Tibial artery (tissue), 4 donors: ENCODE results near the gene PDE9A.

Experiments
- DNase-seq, 2 donors: peaks; one replicate each; pipeline ENCODE4 v3.0.0-alpha.2; 2019
- H3K27ac ChIP-seq, 2 donors: fragments of 200-600 bp; sonication (generic) in 1 of 2; 1 replicate in 1 of 2; 2 replicates in 1 of 2; pipeline ENCODE4 v1.5.1; 2018 to 2019; ENCODE audit warnings: mild to moderate bottlenecking in 1 of 2
- H3K27me3 ChIP-seq, 2 donors: fragments of 200-600 bp; sonication (generic) in 1 of 2; one replicate each; pipeline versions ENCODE4 v1.5.1 to v1.6.0; 2016 to 2019
- H3K36me3 ChIP-seq, 3 donors: fragments of 200-600 bp; sonication (generic) in 2 of 3; one replicate each; pipeline ENCODE4 v1.5.1; 2016 to 2019; ENCODE audit warnings: mild to moderate bottlenecking in 2 of 3
- H3K4me1 ChIP-seq, 4 donors: fragments of 200-600 bp; sonication (generic) in 2 of 4; 1 replicate in 3 of 4; 2 replicates in 1 of 4; pipeline ENCODE4 v1.5.1; 2016 to 2019
- H3K4me3 ChIP-seq, 2 donors: fragments of 200-600 bp; sonication (generic) in 1 of 2; 1 replicate in 1 of 2; 2 replicates in 1 of 2; pipeline ENCODE4 v1.5.1; 2018 to 2019; ENCODE audit warnings: mild to moderate bottlenecking in 2 of 2
- H3K9me3 ChIP-seq, 3 donors: fragments of 200-600 bp; sonication (generic) in 1 of 3; one replicate each; pipeline ENCODE4 v1.5.1; 2016 to 2019
- intact Hi-C: fragments of 100-400 bp; cut with DNase I; formaldehyde crosslinking; loops from one replicate; pipeline ENCODE4 v1.15.0; 2023; ENCODE audit warnings: low total_unique reads
- TF ChIP-seq, protein P1 (sequence below), 2 experiments: fragments of 200-600 bp in 1 of 2; fragments of 450-650 bp in 1 of 2; IDR thresholded peaks; one replicate each; pipeline ENCODE4 v1.5.1; 2017 to 2019; ENCODE audit warnings: antibody characterized with exemption in 2 of 2, mild to moderate bottlenecking in 1 of 2, moderate library complexity in 1 of 2

The PDE9A gene

DNA sequence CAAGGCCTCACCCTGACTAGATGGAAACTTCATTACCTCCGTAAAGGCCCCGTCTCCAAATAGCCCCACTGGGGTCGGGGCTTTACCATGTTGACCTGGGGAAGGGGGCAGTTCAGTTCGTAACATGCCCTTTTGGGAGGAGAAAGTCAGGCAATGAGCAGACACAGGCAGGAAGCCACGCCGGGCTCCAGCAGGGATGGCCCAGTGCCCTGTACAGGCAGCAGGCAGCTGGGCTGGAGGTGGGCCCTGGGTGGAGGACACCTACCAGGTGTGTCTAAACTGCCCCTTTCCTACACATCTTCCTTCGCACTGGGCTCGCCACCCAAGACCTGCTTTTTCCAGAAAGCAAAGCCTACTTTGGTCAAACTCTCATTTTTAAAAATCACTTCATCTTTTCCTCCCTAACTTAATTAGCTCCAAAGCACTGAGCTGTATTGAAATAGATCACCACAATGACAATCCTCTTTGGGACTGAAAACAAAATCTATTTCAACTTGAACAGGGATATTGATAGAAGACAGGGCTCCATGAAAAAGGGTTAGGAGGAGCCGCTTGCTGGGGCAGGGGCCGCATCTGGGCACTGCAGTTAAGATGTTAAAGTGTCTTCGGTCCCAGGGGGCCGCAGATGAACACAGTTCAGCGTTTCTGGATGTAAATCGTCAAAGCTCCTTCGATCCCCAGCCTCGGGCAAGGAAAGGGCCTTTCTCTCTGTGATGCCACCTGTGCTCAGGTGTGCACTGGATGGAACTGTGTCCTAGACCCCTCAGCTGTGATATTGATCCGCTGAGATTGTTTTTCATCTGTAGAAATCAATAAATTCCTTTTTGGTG, 104.6 kb downstream of the PDE9A start:
- TF ChIP-seq, protein P1, sequence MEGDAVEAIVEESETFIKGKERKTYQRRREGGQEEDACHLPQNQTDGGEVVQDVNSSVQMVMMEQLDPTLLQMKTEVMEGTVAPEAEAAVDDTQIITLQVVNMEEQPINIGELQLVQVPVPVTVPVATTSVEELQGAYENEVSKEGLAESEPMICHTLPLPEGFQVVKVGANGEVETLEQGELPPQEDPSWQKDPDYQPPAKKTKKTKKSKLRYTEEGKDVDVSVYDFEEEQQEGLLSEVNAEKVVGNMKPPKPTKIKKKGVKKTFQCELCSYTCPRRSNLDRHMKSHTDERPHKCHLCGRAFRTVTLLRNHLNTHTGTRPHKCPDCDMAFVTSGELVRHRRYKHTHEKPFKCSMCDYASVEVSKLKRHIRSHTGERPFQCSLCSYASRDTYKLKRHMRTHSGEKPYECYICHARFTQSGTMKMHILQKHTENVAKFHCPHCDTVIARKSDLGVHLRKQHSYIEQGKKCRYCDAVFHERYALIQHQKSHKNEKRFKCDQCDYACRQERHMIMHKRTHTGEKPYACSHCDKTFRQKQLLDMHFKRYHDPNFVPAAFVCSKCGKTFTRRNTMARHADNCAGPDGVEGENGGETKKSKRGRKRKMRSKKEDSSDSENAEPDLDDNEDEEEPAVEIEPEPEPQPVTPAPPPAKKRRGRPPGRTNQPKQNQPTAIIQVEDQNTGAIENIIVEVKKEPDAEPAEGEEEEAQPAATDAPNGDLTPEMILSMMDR (IDR thresholded peaks at IDR 0.05), result no peak
- Histone ChIP-seq H3K27me3 (peaks cover 0 to 5% of the 10 kb centered on the region in 2 donors), H3K36me3 (peaks cover 0 to 16% (median 0%) of the 10 kb centered on the region in 3 donors), H3K9me3 (no peaks in the 10 kb centered on the region), H3K4me3 (no peak overlapping the region), H3K4me1 (no peaks in the 10 kb centered on the region), H3K27ac (no peak overlapping the region)
- intact Hi-C loops, result no loop called here
- no peak for DNase-seq

GRCh38 chr21:42758721-42759593, 105.5 kb downstream of the PDE9A start:
- TF ChIP-seq, protein P1 (IDR thresholded peaks at IDR 0.05), result no peak
- intact Hi-C loops, result no loop called here
- Histone ChIP-seq H3K27ac (no peak overlapping the region), H3K4me1 (no peaks in the 10 kb centered on the region), H3K9me3 (no peaks in the 10 kb centered on the region), H3K27me3 (peaks cover 0 to 5% of the 10 kb centered on the region in 2 donors), H3K36me3 (peaks cover 0 to 16% (median 0%) of the 10 kb centered on the region in 3 donors), H3K4me3 (no peak overlapping the region)
- no peak for DNase-seq

GRCh38 chr21:42759594-42759927, 106.1 kb downstream of the PDE9A start:
- DNase-seq, result no peak
- H3K4me3 ChIP-seq, result no peak overlapping the region
- peaks cover 0 to 16% (median 0%) of the 10 kb centered on the region in 3 donors for H3K36me3 ChIP-seq
- H3K27me3 ChIP-seq, result peaks cover 0 to 5% of the 10 kb centered on the region in 2 donors
- H3K9me3 ChIP-seq, result no peaks in the 10 kb centered on the region
- no peak overlapping the region for H3K27ac ChIP-seq
- H3K4me1 ChIP-seq, result no peaks in the 10 kb centered on the region
- intact Hi-C loops, result no loop called here
- TF ChIP-seq, protein P1 (IDR thresholded peaks at IDR 0.05), result no peak

DNA sequence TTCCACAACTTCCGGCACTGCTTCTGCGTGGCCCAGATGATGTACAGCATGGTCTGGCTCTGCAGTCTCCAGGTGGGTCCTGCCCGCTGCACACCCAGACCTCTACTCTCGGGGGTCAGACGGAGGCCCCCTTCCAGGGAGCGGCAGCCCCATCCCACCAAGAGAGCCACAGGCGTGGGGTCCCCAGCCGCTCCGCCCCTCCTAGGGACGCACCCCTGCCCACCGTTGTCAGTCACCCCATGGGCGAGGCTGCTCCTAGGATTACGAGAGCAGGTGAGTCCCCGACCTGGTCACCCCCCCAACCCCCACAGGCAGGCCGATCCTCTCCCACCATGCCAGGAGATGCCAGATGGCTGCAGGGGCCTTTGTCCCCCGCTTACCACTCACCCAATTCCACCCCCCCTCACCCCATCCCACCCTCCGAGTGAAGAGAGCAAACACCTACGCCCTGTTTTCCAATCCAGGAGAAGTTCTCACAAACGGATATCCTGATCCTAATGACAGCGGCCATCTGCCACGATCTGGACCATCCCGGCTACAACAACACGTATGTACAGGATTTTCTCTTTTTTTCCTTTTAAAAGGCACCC, 107.0 kb downstream of the PDE9A start:
- Histone ChIP-seq H3K4me1 (no peaks in the 10 kb centered on the region), H3K4me3 (no peak overlapping the region), H3K27me3 (peaks cover 0 to 5% of the 10 kb centered on the region in 2 donors), H3K36me3 (peaks cover 0 to 11% (median 0%) of the 10 kb centered on the region in 3 donors), H3K27ac (no peak overlapping the region), H3K9me3 (no peaks in the 10 kb centered on the region)
- TF ChIP-seq, protein P1 (IDR thresholded peaks at IDR 0.05), result no peak
- DNase-seq, result peak in 1 of 2 donors; percentile 47
- intact Hi-C loops, result no loop called here

DNA sequence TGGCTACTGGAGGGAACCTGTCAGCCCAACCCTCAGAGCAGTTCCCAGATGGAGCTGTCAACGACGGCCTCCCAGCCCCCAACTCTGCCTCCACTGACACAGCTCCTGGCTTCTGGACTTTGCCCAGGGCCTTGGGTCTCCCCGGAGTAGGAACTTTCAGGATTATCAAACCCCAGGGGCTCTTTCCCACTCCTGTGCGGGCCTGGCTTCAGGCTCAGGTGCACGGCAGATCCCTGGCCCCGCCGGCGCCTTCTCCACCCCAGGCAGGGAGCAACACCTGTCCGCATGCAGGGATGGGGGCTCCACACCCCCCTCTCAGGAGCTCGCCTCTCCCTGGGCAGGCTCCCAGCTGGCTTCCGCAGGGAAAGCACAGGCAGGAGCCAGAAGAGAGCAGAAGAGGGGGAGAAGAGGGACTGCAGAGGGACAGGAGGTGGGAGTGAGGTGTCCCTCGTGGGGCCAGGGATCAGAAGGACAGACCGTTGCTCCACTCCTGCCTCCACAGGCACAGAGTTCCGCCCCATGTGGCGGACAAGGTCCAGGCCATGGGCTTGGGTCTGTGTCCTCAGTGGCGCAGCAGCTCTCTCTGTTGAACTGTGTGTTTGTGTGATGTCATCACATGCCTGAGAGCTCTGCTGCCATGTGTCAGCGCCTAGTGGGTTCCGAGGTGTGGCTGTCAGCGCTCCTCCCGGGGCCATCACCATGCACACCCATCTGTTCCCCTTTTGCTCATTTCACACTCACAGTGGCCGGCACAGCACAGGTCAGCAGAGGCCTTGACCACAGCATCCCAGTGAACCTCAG, 107.7 kb downstream of the PDE9A start:
- intact Hi-C loops, result no loop called here
- TF ChIP-seq, protein P1 (IDR thresholded peaks at IDR 0.05), result no peak
- H3K9me3 ChIP-seq, result no peaks in the 10 kb centered on the region
- no peak overlapping the region for H3K4me3 ChIP-seq
- H3K27ac ChIP-seq, result no peak overlapping the region
- DNase-seq, result no peak
- peaks cover 0 to 17% (median 0%) of the 10 kb centered on the region in 3 donors for H3K36me3 ChIP-seq
- H3K27me3 ChIP-seq, result peaks cover 0 to 5% of the 10 kb centered on the region in 2 donors
- no peaks in the 10 kb centered on the region for H3K4me1 ChIP-seq
